GM12878 (cell line): ENCODE measurements around the gene GTPBP3. TPM values are rescaled to one million over a fixed set of nuclear protein-coding genes. Genes with fewer than 3 reads are reported as not detected.

ENCODE experiments used
- BHLHE40 ChIP-seq, 2 experiments: fragments of 450-650 bp in 1 of 2; IDR thresholded peaks; 2 replicates each; pipeline ENCODE4 v1.6.1; 2011 to 2017; ENCODE audit warnings: low read depth in 2 of 2, borderline replicate concordance in 1 of 2, improper control_type of control experiment in 1 of 2, low read length in 1 of 2, mild to moderate bottlenecking in 1 of 2
- BMI1 ChIP-seq: fragments of 450-650 bp; IDR thresholded peaks from 2 replicates; pipeline ENCODE4 v1.6.1; 2016; ENCODE audit warnings: mild to moderate bottlenecking, moderate library complexity, borderline replicate concordance
- EZH2 ChIP-seq: IDR thresholded peaks from 2 replicates; pipeline ENCODE4 v1.6.1; 2012; ENCODE audit warnings: low read depth, mild to moderate bottlenecking, control low read depth, inconsistent platforms, low read length, borderline replicate concordance; ENCODE audit not compliant: control insufficient read depth
- FOXM1 ChIP-seq: IDR thresholded peaks from 2 replicates; pipeline ENCODE4 v1.6.1; 2012; ENCODE audit warnings: low read depth, mild to moderate bottlenecking, inconsistent platforms, low read length, moderate library complexity
- HDAC2 ChIP-seq: fragments of 200-600 bp; sonication (generic); IDR thresholded peaks from 2 replicates; pipeline ENCODE4 v1.6.1; 2017
- HDAC6 ChIP-seq: fragments of 200-600 bp; sonication (generic); IDR thresholded peaks from one replicate; pipeline ENCODE4 v1.8.0; 2017; ENCODE audit warnings: antibody characterized with exemption; ENCODE audit not compliant: unreplicated experiment
- KLF5 ChIP-seq: fragments of 450-650 bp; IDR thresholded peaks from 2 replicates; pipeline ENCODE4 v1.6.1; 2014; ENCODE audit warnings: mild to moderate bottlenecking; ENCODE audit not compliant: partially characterized antibody
- MYC ChIP-seq: IDR thresholded peaks from 2 replicates; pipeline ENCODE4 v1.6.1; 2011; ENCODE audit warnings: mild to moderate bottlenecking, low read length, moderate library complexity, inconsistent platforms; ENCODE audit not compliant: insufficient read depth, insufficient replicate concordance, insufficient read length, severe bottlenecking
- NBN ChIP-seq: fragments of 450-650 bp; IDR thresholded peaks from 2 replicates; pipeline ENCODE4 v1.6.1; 2016
- NFIC ChIP-seq: IDR thresholded peaks from 2 replicates; pipeline ENCODE4 v1.6.1; 2012; ENCODE audit warnings: low read depth, mild to moderate bottlenecking, inconsistent platforms, low read length, moderate library complexity
- NFYB ChIP-seq: IDR thresholded peaks from 2 replicates; pipeline ENCODE4 v1.6.1; 2011; ENCODE audit warnings: low read depth, mild to moderate bottlenecking, low read length, improper control_type of control experiment, moderate library complexity; ENCODE audit not compliant: insufficient read depth
- PAX8 ChIP-seq: fragments of 450-650 bp; IDR thresholded peaks from 2 replicates; pipeline ENCODE4 v1.6.1; 2017; ENCODE audit warnings: mild to moderate bottlenecking, moderate library complexity
- POLR2AphosphoS5 ChIP-seq: IDR thresholded peaks from 2 replicates; pipeline ENCODE4 v1.6.1; 2011; ENCODE audit warnings: mild to moderate bottlenecking, low read length, inconsistent platforms
- RAD21 ChIP-seq: IDR thresholded peaks from 2 replicates; pipeline ENCODE4 v1.6.1; 2011; ENCODE audit warnings: mild to moderate bottlenecking, low read depth, low read length, moderate library complexity; ENCODE audit not compliant: insufficient read depth
- SMAD1 ChIP-seq: fragments of 450-650 bp; IDR thresholded peaks from 2 replicates; pipeline ENCODE4 v1.6.1; 2018; ENCODE audit warnings: mild to moderate bottlenecking, low read depth; ENCODE audit not compliant: partially characterized antibody
- SUZ12 ChIP-seq: fragments of 200-600 bp; sonication (generic); IDR thresholded peaks from one replicate; pipeline ENCODE4 v1.6.1; 2018; ENCODE audit warnings: antibody characterized with exemption, mild to moderate bottlenecking; ENCODE audit not compliant: unreplicated experiment
- TCF12 ChIP-seq: IDR thresholded peaks from 2 replicates; pipeline ENCODE4 v1.6.1; 2011; ENCODE audit warnings: low read depth, mild to moderate bottlenecking, low read length
- ZNF274 ChIP-seq: IDR thresholded peaks from one replicate; pipeline ENCODE4 v1.8.0; 2011; ENCODE audit not compliant: insufficient read length, insufficient read depth
- polyA plus RNA-seq, 11 experiments: library from polyadenylated mRNA; depleted of rRNA in 4 of 11; unstranded in 6 of 11; stranded (reverse) in 5 of 11; fragments of >200 nt; fragmentation: Nextera tagmentation in 4 of 11; fragmentation: Illumina TruSeq in 1 of 11; extraction: Ambion mirVana in 4 of 11; extraction: Trizol in 1 of 11; gene quantifications; 1 replicate in 1 of 11; 2 replicates in 10 of 11; pipeline versions ENCODE4 v1.2.1 to v1.2.3, GENCODE V29; 2011 to 2016; ENCODE audit warnings: inconsistent platforms in 2 of 11, missing spikeins in 2 of 11, low read depth in 1 of 11
- total RNA-seq, 4 experiments: library from RNA; depleted of rRNA in 3 of 4; stranded (reverse); fragments of >200 nt in 3 of 4; fragmentation: Illumina TruSeq in 1 of 4; extraction: Trizol in 1 of 4; gene quantifications; 2 replicates each; pipeline versions ENCODE4 v1.2.1 to v1.2.3, GENCODE V29; 2013 to 2021
- TF ChIP-seq, protein P1 (sequence below): IDR thresholded peaks from 2 replicates; pipeline ENCODE4 v1.6.1; 2011; ENCODE audit warnings: borderline replicate concordance, low read depth, mild to moderate bottlenecking, moderate library complexity, low read length; ENCODE audit not compliant: insufficient read depth, poor library complexity, severe bottlenecking
- TF ChIP-seq, protein P2 (sequence below): fragments of 450-650 bp; IDR thresholded peaks from 2 replicates; pipeline ENCODE4 v1.6.1; 2017; ENCODE audit warnings: mild to moderate bottlenecking, low read depth, inconsistent platforms; ENCODE audit not compliant: poor library complexity, severe bottlenecking
- TF ChIP-seq, protein P3 (sequence below): fragments of 450-650 bp; IDR thresholded peaks from 2 replicates; pipeline ENCODE4 v1.6.1; 2018; ENCODE audit warnings: mild to moderate bottlenecking, low read depth, moderate library complexity; ENCODE audit not compliant: partially characterized antibody
- TF ChIP-seq, protein P4 (sequence below): IDR thresholded peaks from 2 replicates; pipeline ENCODE4 v1.6.1; 2011; ENCODE audit warnings: low read depth, low read length, improper control_type of control experiment, borderline replicate concordance

The GTPBP3 gene
- total and polyA plus RNA-seq, 10 of the 15 experiments (the other 5 are each of a cell fraction or from before 2014, with no cell fraction given), result 2.9 to 46.8 (median 15.4) TPM

DNA sequence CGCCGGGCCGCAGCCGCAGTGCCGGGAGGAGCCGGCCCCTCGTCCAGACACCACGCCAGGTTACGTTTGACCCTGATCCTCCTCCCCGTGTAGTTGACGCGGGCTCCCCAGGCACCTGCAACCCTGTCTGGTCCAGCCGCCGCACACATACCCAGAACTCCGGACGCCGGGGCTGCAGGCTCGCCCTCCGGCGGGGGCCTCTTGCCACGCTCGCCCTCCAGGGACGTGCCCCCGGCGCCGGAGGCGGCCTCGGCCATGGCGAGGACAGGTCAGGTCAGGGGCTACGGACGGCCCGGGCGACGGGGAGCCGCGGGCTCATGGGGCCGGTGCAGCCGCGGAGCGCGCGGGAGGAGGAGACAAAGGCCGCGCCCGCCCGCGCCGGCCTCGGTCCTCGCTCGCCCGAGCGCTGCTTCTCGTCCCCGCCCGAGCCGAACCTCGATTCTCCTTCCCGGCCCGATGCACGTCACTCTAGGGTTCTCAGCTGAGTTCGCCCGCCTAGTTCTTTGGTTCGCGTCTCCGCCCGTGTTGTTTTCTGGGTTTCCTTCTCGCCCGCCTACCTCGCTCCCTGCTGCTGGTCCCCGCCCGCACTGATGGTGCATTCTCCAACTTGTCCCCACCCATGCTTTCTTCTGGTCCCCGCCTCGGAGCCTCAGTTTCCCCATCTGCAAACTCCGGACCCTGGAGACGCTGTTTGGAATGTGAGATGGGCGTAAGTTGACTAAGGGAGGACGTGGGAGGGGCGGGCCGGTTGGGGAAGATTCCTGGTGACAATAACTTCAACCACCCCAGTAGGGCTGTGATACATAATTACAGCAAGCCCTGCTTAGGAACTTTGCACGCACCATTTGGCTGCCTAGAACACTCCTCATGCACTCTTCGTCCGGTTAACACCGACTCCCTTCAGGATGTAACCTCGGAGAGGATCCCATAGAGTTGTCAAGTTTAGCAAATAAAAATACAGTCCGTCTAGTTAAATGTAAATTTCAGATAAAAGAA is 2.6 kb upstream of the GTPBP3 start, which contains the start of gene ANO8 (continued):
- TF ChIP-seq TCF12 (0 out of 2 replicates have a peak, but pooled peaks have one; percentile 45), NFYB (no peak), SUZ12 (no peak), POLR2AphosphoS5 (no peak), EZH2 (no peak), BMI1 (no peak), HDAC2 (no peak), FOXM1 (no peak), NBN (peak; percentile 90), BHLHE40 (IDR thresholded peaks at IDR 0.05; ENCODE audit: borderline replicate concordance in 1 of 2, low read depth in 2 of 2, low read length in 1 of 2) (peak; percentile 43 to 80; a peak in 2 of 4 replicates), KLF5 (peak; percentile 75), ZNF274 (no peak), PAX8 (no peak), NFIC (no peak), RAD21 (no peak), HDAC6 (no peak), MYC (no peak), SMAD1 (no peak)
- TF ChIP-seq, protein P1, sequence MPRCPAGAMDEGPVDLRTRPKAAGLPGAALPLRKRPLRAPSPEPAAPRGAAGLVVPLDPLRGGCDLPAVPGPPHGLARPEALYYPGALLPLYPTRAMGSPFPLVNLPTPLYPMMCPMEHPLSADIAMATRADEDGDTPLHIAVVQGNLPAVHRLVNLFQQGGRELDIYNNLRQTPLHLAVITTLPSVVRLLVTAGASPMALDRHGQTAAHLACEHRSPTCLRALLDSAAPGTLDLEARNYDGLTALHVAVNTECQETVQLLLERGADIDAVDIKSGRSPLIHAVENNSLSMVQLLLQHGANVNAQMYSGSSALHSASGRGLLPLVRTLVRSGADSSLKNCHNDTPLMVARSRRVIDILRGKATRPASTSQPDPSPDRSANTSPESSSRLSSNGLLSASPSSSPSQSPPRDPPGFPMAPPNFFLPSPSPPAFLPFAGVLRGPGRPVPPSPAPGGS, result no peak
- TF ChIP-seq, protein P2, sequence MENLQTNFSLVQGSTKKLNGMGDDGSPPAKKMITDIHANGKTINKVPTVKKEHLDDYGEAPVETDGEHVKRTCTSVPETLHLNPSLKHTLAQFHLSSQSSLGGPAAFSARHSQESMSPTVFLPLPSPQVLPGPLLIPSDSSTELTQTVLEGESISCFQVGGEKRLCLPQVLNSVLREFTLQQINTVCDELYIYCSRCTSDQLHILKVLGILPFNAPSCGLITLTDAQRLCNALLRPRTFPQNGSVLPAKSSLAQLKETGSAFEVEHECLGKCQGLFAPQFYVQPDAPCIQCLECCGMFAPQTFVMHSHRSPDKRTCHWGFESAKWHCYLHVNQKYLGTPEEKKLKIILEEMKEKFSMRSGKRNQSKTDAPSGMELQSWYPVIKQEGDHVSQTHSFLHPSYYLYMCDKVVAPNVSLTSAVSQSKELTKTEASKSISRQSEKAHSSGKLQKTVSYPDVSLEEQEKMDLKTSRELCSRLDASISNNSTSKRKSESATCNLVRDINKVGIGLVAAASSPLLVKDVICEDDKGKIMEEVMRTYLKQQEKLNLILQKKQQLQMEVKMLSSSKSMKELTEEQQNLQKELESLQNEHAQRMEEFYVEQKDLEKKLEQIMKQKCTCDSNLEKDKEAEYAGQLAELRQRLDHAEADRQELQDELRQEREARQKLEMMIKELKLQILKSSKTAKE, result no peak
- TF ChIP-seq, protein P3, sequence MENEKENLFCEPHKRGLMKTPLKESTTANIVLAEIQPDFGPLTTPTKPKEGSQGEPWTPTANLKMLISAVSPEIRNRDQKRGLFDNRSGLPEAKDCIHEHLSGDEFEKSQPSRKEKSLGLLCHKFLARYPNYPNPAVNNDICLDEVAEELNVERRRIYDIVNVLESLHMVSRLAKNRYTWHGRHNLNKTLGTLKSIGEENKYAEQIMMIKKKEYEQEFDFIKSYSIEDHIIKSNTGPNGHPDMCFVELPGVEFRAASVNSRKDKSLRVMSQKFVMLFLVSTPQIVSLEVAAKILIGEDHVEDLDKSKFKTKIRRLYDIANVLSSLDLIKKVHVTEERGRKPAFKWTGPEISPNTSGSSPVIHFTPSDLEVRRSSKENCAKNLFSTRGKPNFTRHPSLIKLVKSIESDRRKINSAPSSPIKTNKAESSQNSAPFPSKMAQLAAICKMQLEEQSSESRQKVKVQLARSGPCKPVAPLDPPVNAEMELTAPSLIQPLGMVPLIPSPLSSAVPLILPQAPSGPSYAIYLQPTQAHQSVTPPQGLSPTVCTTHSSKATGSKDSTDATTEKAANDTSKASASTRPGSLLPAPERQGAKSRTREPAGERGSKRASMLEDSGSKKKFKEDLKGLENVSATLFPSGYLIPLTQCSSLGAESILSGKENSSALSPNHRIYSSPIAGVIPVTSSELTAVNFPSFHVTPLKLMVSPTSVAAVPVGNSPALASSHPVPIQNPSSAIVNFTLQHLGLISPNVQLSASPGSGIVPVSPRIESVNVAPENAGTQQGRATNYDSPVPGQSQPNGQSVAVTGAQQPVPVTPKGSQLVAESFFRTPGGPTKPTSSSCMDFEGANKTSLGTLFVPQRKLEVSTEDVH, result no peak
- TF ChIP-seq, protein P4, sequence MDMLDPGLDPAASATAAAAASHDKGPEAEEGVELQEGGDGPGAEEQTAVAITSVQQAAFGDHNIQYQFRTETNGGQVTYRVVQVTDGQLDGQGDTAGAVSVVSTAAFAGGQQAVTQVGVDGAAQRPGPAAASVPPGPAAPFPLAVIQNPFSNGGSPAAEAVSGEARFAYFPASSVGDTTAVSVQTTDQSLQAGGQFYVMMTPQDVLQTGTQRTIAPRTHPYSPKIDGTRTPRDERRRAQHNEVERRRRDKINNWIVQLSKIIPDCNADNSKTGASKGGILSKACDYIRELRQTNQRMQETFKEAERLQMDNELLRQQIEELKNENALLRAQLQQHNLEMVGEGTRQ, result no peak
